Neural progenitor cell (in vitro differentiated cells): ENCODE measurements around the gene PLOD3. TPM values are rescaled to one million over a fixed set of nuclear protein-coding genes. Genes with fewer than 3 reads are reported as not detected.

Experiments used
- DNase-seq: peaks from one replicate; pipeline ENCODE4 v3.0.0-alpha.2; 2016; ENCODE audit warnings: low spot score
- H2AFZ ChIP-seq: fragments of 200-600 bp; sonication (generic); replicated peaks from 2 replicates; pipeline ENCODE4 v1.6.1; 2016; ENCODE audit warnings: antibody characterized with exemption
- H3F3A ChIP-seq: fragments of 200-600 bp; sonication (generic); 2 replicates; pipeline ENCODE4 v1.6.1; 2016; ENCODE audit warnings: antibody characterized with exemption, low read depth
- H3K27ac ChIP-seq: fragments of 200-600 bp; sonication (generic); 2 replicates; pipeline ENCODE4 v1.5.1; 2016; ENCODE audit warnings: mild to moderate bottlenecking
- H3K27me3 ChIP-seq: fragments of 200-600 bp; sonication (generic); 2 replicates; pipeline ENCODE4 v1.6.1; 2016; ENCODE audit warnings: mild to moderate bottlenecking, moderate library complexity
- H3K36me3 ChIP-seq: fragments of 200-600 bp; sonication (generic); 2 replicates; pipeline ENCODE4 v1.5.1; 2016
- H3K4me1 ChIP-seq: fragments of 200-600 bp; sonication (generic); 2 replicates; pipeline ENCODE4 v1.6.1; 2016; ENCODE audit warnings: mixed run types
- H3K4me2 ChIP-seq: fragments of 200-600 bp; sonication (generic); 2 replicates; pipeline ENCODE4 v1.6.1; 2016
- H3K4me3 ChIP-seq: fragments of 200-600 bp; sonication (generic); 2 replicates; pipeline ENCODE4 v1.5.1; 2016
- H3K79me2 ChIP-seq: fragments of 200-600 bp; sonication (generic); 2 replicates; pipeline ENCODE4 v1.6.1; 2016; ENCODE audit warnings: low read depth
- H3K9ac ChIP-seq: fragments of 200-600 bp; sonication (generic); 2 replicates; pipeline ENCODE4 v1.6.1; 2016
- H3K9me3 ChIP-seq: fragments of 200-600 bp; sonication (generic); 2 replicates; pipeline ENCODE4 v1.5.1; 2016; ENCODE audit warnings: low read depth
- H4K20me1 ChIP-seq: fragments of 200-600 bp; sonication (generic); 2 replicates; pipeline ENCODE4 v1.6.1; 2016; ENCODE audit warnings: low read depth
- H3K27ac Mint-ChIP-seq: 3 replicates; pipeline ENCODE4 v1.8.0; 2021; ENCODE audit warnings: mixed read lengths
- H3K27me3 Mint-ChIP-seq: 2 replicates; pipeline ENCODE4 v1.8.0; 2022; ENCODE audit warnings: low read depth, mild to moderate bottlenecking, inconsistent platforms, moderate library complexity, mixed read lengths; ENCODE audit not compliant: insufficient read depth
- H3K36me3 Mint-ChIP-seq: 3 replicates; pipeline ENCODE4 v1.8.0; 2021; ENCODE audit warnings: mixed read lengths
- H3K4me1 Mint-ChIP-seq: 3 replicates; pipeline ENCODE4 v1.8.0; 2021; ENCODE audit warnings: mixed read lengths
- H3K4me3 Mint-ChIP-seq: 3 replicates; pipeline ENCODE4 v1.8.0; 2021; ENCODE audit warnings: mild to moderate bottlenecking, moderate library complexity, mixed read lengths
- H3K9me3 Mint-ChIP-seq: 3 replicates; pipeline ENCODE4 v1.8.0; 2020; ENCODE audit warnings: mixed read lengths
- EZH2 ChIP-seq: fragments of 200-600 bp; sonication (generic); IDR thresholded peaks from 2 replicates; pipeline ENCODE4 v1.6.1; 2017; ENCODE audit warnings: antibody characterized with exemption, mild to moderate bottlenecking, moderate library complexity
- EZH2phosphoT487 ChIP-seq: fragments of 200-600 bp; sonication (generic); IDR thresholded peaks from 2 replicates; pipeline ENCODE4 v1.6.1; 2017; ENCODE audit warnings: antibody characterized with exemption
- total RNA-seq: library from RNA; depleted of rRNA; stranded (reverse); fragments of >200 nt; gene quantifications from 2 replicates; pipeline ENCODE4 v1.2.3, GENCODE V29; 2015; ENCODE audit warnings: low replicate concordance
- TF ChIP-seq, protein P1 (sequence below): fragments of 200-600 bp; sonication (generic); IDR thresholded peaks from 2 replicates; pipeline ENCODE4 v1.5.1; 2017; ENCODE audit warnings: antibody characterized with exemption, mild to moderate bottlenecking

PLOD3 gene
- total RNA-seq, 1 donor from 2014 or later: 9.4 TPM

DNA sequence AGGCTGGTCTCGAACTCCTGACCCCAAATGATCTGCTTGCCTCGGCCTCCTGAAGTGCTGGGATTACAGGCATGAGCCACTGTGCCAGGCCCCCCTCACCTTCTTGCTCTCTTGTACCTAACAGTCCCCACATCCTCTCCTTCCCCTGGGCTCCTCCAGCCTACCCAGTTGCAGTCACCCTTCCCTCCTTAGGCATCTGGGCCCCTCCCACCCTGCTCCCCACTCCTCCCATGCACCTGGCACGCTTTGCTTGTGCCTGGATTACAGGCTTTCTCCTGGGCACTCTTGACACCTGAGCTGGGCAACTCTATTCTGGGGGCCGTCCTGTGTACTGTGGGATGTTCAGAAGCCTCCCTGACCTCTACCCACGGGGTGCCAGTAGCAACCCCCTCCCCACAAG is 17.3 kb upstream of the PLOD3 start:
- Mint-ChIP-seq H3K27me3 (peaks cover 6% of the 10 kb centered on the region), H3K4me1 (peaks cover 5% of the 10 kb centered on the region), H3K4me3 (no peak overlapping the region), H3K9me3 (no peaks in the 10 kb centered on the region), H3K27ac (no peak overlapping the region), H3K36me3 (peaks cover 1% of the 10 kb centered on the region)
- no peaks in the 10 kb centered on the region for H3K27me3 ChIP-seq
- no peak overlapping the region for H3K4me2 ChIP-seq
- no peaks in the 10 kb centered on the region for H3K36me3 ChIP-seq
- H2AFZ ChIP-seq: no peak overlapping the region
- H3K9me3 ChIP-seq: no peaks in the 10 kb centered on the region
- H3F3A ChIP-seq: peaks cover 11% of the 10 kb centered on the region
- no peak for DNase-seq
- H3K79me2 ChIP-seq: no peaks in the 10 kb centered on the region
- TF ChIP-seq, protein P1, sequence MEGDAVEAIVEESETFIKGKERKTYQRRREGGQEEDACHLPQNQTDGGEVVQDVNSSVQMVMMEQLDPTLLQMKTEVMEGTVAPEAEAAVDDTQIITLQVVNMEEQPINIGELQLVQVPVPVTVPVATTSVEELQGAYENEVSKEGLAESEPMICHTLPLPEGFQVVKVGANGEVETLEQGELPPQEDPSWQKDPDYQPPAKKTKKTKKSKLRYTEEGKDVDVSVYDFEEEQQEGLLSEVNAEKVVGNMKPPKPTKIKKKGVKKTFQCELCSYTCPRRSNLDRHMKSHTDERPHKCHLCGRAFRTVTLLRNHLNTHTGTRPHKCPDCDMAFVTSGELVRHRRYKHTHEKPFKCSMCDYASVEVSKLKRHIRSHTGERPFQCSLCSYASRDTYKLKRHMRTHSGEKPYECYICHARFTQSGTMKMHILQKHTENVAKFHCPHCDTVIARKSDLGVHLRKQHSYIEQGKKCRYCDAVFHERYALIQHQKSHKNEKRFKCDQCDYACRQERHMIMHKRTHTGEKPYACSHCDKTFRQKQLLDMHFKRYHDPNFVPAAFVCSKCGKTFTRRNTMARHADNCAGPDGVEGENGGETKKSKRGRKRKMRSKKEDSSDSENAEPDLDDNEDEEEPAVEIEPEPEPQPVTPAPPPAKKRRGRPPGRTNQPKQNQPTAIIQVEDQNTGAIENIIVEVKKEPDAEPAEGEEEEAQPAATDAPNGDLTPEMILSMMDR: no peak
- TF ChIP-seq EZH2: no peak
- H3K27ac ChIP-seq: no peak overlapping the region
- no peak overlapping the region for H3K9ac ChIP-seq
- H4K20me1 ChIP-seq: peaks cover 6% of the 10 kb centered on the region
- H3K4me1 ChIP-seq: no peaks in the 10 kb centered on the region
- no peak overlapping the region for H3K4me3 ChIP-seq

DNA sequence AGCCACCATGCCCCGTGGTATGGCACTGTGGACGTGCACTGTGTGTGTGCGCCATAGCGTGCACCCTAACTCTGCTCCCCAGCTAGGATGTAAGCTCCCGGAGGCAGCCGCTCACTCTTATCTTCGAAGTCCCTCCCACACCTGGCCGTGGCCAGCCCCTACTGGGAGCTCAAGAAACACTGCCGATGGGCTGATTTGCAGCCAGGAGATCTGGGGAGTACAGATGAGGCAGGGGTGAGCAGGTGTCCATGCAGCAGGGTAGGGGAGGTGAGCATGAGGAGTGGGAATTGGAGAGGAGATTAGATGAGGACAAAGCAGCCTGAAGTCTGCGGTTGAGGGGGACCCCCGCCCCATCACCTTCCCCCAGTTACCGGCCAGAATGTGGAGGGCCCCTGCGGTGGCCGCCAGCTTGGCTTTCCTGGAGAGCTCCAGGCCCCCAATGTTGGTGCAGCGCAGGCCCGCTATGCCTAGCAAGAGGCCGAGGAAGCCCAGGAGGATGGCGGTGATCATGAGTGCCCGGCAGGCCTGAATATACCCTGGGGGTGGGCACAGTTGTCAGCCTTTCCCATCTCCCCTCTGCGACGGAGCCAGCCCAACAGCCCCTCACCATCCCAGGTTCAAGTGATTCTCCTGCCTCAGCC is 16.6 kb upstream of the PLOD3 start:
- no peak overlapping the region for H3K4me3 Mint-ChIP-seq
- no peak overlapping the region for H3K4me2 ChIP-seq
- H3K9me3 ChIP-seq: no peaks in the 10 kb centered on the region
- no peak for DNase-seq
- peaks cover 11% of the 10 kb centered on the region for H3F3A ChIP-seq
- peaks cover 1% of the 10 kb centered on the region for H3K36me3 Mint-ChIP-seq
- H3K36me3 ChIP-seq: no peaks in the 10 kb centered on the region
- no peak overlapping the region for H3K27ac Mint-ChIP-seq
- no peaks in the 10 kb centered on the region for H3K4me1 ChIP-seq
- peaks cover 6% of the 10 kb centered on the region for H4K20me1 ChIP-seq
- no peak overlapping the region for H3K4me3 ChIP-seq
- H3K79me2 ChIP-seq: no peaks in the 10 kb centered on the region
- no peak for TF ChIP-seq EZH2
- TF ChIP-seq, protein P1: no peak
- TF ChIP-seq EZH2phosphoT487: no peak
- H3K27me3 ChIP-seq: no peaks in the 10 kb centered on the region
- H3K27me3 Mint-ChIP-seq: peaks cover 9% of the 10 kb centered on the region
- H3K27ac ChIP-seq: no peak overlapping the region
- H2AFZ ChIP-seq: no peak overlapping the region
- H3K9ac ChIP-seq: no peak overlapping the region
- peaks cover 5% of the 10 kb centered on the region for H3K4me1 Mint-ChIP-seq
- H3K9me3 Mint-ChIP-seq: no peaks in the 10 kb centered on the region

DNA sequence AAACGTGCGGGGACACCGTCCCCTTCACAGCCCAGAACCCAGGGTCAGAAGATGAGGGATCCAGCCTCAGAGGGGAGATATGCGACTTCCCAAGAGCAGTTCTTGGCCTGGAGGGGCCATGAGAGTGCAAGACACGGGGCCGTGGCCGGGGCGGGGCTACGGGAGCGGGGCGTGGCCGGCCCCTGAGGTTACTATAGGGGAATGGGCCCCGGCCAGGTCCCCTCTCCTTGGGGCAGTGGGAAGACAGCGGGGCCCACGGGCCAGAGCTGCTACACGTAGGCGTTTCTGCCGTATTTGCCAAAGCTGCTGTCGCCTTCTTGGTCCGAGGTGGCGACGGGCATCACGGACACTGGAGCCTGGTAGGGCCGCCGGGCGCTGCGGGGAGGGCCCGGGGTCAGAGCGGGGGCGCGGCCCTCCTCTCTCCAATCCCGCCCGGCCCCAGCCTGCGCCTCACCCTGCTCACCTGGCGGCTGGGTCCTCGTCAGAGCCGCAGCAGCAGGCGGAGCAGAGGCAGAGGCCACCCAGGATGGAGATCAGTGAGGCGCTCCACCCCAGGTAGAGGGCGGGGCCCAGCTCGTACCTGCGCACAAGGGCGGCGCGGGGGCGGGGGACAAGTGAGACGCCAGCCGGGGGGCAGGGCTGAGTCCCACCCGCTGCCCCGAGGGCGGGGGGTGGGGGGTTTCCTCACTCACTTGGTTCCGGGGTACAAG is 14.9 kb upstream of the PLOD3 start:
- peaks cover 11% of the 10 kb centered on the region for H3F3A ChIP-seq
- no peaks in the 10 kb centered on the region for H3K27me3 ChIP-seq
- H3K36me3 ChIP-seq: no peaks in the 10 kb centered on the region
- TF ChIP-seq, protein P1: no peak
- TF ChIP-seq EZH2phosphoT487 (no peak), EZH2 (no peak)
- H3K4me3 ChIP-seq: peak overlapping the region; percentile 54
- Mint-ChIP-seq H3K4me3 (no peak overlapping the region), H3K27me3 (peaks cover 9% of the 10 kb centered on the region), H3K9me3 (no peaks in the 10 kb centered on the region), H3K36me3 (peaks cover 7% of the 10 kb centered on the region), H3K4me1 (peaks cover 5% of the 10 kb centered on the region), H3K27ac (no peak overlapping the region)
- no peaks in the 10 kb centered on the region for H3K79me2 ChIP-seq
- H3K9me3 ChIP-seq: no peaks in the 10 kb centered on the region
- no peak overlapping the region for H3K9ac ChIP-seq
- H2AFZ ChIP-seq: peak overlapping the region; percentile 5
- peak; percentile 57 for DNase-seq
- peak overlapping the region; percentile 78 for H3K4me2 ChIP-seq
- H3K4me1 ChIP-seq: no peaks in the 10 kb centered on the region
- no peak overlapping the region for H3K27ac ChIP-seq
- H4K20me1 ChIP-seq: peaks cover 6% of the 10 kb centered on the region
